GM19025 (cell line): Measurements from ENCODE around the gene HIPK1.

Experiments used
- ATAC-seq: cut with Tn5 transposase; IDR thresholded peaks from one replicate; pipeline ENCODE4 v1.9.1; 2021; ENCODE audit warnings: mild to moderate bottlenecking, low read depth, moderate library complexity; ENCODE audit not compliant: unreplicated experiment

HIPK1 gene

DNA sequence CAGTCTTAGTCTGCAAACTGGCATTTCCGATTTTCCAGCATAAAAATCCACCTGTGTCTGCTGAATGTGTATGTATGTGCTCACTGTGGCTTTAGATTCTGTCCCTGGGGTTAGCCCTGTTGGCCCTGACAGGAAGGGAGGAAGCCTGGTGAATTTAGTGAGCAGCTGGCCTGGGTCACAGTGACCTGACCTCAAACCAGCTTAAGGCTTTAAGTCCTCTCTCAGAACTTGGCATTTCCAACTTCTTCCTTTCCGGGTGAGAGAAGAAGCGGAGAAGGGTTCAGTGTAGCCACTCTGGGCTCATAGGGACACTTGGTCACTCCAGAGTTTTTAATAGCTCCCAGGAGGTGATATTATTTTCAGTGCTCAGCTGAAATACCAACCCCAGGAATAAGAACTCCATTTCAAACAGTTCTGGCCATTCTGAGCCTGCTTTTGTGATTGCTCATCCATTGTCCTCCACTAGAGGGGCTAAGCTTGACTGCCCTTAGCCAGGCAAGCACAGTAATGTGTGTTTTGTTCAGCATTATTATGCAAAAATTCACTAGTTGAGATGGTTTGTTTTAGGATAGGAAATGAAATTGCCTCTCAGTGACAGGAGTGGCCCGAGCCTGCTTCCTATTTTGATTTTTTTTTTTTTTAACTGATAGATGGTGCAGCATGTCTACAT lies 47.6 kb downstream of the HIPK1 start:
- ATAC-seq = no peak

DNA sequence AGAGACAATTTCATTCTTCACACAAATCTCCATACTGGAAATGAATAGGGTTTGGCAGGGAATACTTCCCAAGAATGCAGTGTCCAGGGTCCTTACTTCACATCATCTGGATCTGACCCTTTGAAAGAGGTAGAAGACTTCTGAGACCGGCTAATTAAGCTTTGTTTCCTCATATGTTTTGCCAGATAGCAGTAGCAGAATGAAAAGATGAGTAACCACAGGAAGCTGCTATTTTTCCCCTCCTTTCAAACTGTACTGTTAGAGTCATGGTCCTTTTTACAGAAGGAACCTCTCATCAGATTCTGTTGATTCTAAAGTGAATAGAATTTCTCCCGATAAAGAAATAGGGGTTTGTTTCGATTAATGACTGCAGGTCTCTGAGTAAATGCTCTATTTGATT lies 48.8 kb downstream of the HIPK1 start:
- no peak for ATAC-seq

DNA sequence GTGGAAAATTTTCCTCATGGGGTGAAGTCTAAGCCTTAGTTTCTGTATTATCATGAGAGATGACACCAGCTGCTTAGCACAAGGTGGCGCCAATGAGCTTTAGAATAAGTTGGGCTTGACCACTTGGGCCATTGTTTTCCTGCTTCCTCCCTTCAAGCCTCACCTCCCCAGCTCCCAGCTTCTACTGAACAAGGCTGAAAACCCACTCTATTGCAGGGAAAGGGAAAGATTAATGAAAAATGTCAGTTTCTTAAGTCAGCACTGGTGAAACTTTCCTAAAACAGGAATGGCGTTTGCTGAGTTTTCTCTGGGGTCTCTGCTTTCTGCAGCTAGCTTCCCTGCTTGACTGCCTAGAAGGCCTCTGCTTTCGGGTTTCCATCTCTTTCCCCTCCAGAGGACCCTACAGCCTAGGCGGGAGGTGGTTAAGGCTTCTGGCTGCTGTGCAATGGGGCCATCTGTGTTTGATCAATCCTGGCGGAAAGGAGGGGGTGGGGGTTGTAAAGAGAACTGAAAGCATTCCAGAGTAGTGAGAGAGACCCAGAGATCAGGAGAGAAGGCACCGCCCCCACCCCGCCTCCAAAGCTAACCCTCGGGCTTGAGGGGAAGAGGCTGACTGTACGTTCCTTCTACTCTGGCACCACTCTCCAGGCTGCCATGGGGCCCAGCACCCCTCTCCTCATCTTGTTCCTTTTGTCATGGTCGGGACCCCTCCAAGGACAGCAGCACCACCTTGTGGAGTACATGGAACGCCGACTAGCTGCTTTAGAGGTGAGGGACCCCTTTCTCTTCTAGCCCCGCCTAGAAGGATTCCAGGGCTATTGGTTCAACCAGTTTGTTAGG lies 50.0 kb downstream of the HIPK1 start, which contains the start of gene OLFML3:
Gene OLFML3 (plus strand): TSS at position 612 of the 840 bp plus-strand sequence. CDS start 43 bp downstream, at position 655.
- no peak for ATAC-seq

DNA sequence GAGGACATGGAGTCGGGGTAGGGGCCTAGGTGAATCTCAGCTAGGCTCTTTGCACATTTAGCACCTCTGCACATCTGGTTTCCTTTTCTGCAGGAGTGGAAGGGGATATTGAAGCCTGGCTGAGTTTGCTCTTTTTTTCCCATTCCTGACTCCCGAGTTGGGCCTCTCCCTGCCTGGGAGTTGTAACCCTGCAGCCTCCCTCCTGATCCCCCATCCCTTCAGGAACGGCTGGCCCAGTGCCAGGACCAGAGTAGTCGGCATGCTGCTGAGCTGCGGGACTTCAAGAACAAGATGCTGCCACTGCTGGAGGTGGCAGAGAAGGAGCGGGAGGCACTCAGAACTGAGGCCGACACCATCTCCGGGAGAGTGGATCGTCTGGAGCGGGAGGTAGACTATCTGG lies 51.0 kb downstream of the HIPK1 start:
- no peak for ATAC-seq

DNA sequence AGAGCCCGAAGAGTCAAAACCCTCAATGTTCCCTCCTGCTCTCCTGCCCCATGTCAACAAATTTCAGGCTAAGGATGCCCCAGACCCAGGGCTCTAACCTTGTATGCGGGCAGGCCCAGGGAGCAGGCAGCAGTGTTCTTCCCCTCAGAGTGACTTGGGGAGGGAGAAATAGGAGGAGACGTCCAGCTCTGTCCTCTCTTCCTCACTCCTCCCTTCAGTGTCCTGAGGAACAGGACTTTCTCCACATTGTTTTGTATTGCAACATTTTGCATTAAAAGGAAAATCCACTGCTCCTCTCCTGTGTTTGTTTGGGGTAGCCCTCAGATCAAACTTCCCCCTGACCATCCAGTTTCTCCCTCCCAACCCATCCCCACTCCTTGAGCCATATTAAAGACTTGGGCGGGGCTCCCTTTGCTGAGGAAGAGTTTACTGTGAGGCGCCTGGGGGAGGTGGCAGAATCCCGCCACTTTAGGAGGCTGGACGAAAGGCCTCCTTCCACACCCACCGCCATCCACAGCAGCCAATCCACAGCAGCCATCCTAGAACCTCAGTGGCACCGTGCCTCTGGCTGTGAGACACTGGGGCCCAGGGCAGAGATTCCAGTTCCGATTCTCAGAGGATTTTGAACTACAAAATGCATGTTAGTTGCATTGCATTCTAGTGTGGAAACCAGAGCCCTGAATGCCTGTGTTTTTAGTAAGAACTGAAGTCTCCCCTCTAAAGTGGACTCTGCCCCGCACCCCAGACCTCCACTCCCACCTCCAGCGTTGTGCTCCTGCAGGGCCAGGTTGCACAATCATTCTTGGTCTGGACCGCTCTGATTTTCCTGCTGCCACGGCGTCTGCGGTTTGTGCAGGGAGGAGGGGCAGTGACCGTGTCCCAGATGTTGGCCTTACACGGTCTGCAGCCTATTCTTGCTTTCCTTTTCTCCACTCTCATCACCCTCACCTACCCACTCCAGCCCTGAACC lies 53.1 kb downstream of the HIPK1 start:
- ATAC-seq = no peak

DNA sequence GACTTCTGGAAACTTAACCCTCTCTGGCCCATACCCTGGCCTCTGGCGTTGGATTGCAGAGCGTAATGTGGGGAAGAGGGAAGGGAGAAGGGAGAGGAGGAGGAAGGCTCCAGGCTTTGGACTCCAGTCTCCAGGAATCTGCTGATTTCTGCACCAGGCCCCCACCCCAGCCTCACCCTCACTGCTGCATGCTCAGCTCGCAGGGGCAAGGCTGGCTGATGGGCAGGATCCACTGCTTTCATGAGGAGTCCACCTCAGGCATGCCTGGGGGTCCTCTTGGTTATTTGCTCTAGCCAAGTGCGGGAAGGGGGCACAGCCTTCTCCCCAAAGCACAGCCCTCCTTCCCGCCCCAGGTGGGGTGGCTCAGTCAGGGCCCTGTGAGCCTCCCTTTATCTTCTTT lies 53.8 kb downstream of the HIPK1 start:
- no peak for ATAC-seq

DNA sequence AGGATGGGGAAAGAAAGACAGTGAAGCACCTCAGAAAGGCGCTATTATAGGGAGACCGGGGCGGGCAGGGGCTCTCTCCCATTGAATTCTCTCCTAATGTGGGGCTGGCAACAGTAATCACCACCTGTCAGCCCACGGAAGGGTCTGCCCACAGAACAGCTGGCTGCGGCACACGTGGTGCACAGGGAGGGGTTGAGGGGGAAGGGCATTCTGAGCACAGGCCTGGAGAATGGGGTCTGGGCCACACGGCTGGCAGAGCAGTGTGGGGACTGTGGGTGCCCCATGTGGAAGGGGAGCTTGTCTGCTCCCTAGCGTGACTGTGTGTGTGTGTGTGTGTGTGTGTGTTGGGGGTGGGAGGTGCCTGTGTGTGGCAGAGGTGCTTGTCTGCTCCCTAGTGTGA lies 54.3 kb downstream of the HIPK1 start:
- no peak for ATAC-seq

DNA sequence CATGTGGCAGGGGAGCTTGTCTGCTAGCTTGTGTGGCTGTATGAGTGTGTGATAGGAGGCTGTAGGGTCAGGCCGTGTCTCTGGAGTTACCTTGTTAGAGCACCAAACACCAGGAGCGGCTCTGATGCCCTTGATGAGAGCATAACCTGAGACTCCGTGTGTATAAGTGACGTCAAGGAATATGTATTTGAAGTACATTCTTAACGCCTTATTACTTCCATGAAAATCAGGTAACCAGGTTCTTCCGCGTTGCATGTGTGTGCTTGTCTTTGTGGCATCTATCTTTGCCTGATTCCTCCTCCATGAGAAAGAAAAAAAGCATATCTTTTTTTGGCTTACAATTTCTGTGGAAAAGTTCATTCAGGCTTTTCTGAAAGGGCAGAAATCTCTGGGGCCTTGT lies 54.7 kb downstream of the HIPK1 start:
- ATAC-seq = no peak

DNA sequence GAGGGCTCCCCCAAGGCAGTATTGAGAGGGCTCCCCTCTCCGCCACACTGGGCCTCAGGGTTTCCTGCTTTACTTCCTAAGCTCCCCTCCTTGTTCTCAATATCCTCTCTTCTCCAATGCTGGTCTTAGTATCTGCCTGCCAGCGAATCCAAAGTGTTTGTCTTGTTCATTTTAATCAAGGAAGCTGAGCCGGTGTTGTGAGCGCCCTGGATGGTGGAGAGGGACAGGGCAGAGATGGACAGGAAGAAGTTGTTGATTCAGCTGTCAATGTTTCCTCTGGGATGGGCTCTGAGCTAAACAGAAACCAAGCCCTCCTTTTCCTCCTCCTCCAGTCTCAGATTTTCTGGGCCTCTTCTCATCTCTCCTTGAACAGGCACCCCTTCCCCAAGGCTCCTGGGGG lies 55.6 kb downstream of the HIPK1 start:
- ATAC-seq = no peak

DNA sequence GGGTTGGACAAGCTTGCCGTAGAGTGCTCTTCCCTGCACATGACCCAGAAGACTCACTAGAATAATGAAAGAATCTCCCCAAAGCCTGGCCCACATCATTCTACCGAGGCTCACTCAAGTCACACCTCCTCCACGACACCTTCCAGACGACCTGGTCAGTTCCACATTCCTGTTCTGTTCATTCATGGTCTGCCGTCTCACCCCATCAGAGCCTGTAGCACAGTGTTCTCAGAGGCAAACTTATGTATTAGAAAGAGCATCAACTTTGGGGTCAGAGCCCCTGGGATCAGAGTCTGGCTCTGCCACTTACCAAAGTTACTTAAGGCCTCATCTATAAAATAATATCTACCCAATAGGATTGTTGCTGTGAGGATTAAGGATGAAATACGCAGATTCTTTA lies 57.7 kb downstream of the HIPK1 start:
- ATAC-seq = no peak

DNA sequence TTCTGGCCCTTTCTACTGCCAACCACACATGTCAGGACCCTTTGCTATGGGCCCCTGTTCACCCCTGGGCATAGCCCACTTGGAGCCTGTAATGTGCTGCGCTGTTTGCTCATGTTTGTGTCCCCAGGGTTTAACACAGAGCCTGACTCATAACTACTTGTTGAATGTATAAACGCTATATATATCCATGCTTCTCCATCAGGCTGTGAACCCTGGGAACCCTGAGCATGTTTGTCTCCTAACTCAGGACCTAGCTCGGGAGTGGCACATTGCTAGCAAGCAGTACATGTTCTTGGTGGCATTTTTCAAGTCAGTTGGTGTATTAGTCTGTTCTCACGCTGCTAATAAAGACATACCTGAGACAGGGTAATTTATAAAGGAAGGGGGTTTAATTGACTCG lies 58.1 kb downstream of the HIPK1 start:
- ATAC-seq = no peak

DNA sequence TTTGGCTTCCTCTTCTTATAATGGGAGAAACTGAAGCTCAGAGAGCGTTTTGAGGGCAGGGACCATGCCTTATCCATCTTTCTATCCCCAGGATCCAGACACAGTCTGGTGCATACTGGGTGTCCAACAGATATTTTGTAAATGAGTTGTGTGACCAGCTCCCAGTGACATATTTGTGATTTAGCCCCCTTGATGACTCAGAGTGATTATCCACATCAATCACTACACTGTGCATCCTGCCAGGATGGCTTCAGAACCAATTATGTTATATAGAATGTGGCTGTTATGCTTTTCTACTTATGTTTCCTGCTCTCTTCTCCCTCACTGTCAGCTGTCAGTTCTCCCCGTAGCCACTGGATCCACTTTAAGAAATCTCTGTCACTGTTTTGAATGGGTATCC lies 61.4 kb downstream of the HIPK1 start:
- no peak for ATAC-seq

DNA sequence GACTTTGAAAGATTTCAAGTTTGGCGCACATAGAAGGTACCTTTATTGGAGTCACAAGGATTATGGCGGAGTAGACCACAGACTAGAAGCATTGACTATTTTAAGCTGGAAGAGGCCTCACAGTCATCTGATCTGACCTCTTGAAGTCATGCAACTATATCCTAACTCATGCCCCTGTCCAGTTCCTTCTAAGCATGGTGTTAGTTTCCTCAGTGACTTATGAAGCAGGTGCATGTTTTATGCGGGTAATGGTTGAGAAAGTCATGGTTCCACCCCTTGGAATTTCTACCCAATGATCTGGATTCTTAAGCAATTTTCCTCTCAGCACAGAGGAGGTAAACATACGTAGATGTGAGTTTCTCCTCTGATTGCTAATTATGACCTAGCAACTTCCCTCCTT lies 61.8 kb downstream of the HIPK1 start:
- ATAC-seq = no peak

DNA sequence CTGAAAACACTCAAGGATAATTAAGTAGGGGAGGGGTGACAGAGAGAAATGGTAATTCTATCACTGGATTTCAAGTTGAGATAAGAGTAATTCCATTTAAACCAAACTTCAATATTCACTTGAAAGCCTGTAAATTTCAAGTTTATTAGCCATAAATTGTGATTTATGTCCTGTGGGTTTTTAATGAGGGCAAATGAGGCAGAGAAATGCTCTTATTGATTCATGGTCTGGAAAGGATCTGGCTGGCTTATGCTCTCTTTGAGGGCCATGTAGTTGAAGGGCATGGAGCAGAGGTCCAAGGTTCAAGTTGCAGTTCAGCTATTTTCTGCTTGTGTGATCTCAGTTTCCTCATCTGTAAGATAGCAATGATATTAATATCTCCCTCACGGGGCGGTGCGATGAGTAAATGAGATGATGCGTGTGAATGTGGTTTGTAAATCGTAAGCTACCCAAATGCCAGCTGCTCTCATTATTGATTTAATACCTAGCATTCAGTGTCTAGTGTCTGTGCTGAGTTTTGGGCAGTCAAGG lies 62.4 kb downstream of the HIPK1 start:
- no peak for ATAC-seq

DNA sequence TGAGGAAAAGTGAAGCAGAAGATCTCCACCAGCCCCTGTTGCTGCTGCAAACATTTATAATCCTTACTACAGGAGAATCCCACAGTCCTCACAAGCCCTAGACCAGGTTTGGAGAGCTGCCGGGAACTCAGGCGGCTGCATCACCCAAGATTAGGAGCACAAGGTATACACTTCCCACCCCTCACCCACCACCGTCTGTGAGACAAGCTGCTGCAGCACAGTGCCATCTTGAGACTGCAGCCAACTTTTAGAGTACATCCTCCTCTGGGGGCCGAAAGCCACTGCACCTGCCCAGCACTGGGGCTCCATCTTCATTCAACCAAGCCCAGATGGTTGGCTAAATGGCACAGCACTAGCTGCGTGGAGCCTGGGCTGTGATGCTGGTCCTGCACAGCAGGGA lies 63.9 kb downstream of the HIPK1 start:
- ATAC-seq = no peak

DNA sequence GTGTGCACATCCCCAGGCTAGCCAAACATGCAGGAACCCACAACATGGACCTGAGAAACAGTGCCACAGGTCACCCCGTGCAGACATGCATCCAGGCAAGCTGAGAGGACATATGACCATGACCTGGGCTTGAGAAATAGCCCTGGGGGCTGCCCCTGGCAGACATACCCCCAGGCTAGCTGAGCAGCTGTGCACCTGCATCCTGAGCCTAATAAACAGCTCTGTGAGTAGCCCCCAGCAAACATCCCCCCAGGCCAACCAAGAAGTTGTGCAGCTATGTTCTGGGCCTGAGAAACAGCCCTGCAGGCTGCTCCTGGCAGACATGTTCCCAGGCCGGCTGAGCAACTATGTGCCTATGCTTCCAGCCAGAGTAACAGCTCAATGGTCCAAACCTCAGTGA lies 64.6 kb downstream of the HIPK1 start:
- no peak for ATAC-seq

DNA sequence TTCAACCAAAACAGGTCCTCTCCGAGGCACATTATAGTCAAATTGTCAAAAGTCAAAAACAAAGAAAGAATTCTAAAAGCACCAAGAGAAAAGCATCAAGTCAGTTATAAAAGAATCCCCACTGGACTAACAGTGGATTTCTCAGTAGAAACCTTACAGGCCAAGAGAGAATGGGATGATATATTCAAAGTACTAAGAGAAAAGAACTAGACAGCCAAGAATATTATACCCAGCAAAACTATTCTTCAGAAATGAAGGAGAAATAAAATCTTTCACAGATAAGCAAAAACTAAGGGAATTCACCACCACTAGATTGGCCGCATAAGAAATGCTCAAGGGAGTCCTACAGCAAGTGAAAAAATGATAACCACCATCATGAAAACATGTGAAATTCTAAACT lies 66.3 kb downstream of the HIPK1 start:
- no peak for ATAC-seq

DNA sequence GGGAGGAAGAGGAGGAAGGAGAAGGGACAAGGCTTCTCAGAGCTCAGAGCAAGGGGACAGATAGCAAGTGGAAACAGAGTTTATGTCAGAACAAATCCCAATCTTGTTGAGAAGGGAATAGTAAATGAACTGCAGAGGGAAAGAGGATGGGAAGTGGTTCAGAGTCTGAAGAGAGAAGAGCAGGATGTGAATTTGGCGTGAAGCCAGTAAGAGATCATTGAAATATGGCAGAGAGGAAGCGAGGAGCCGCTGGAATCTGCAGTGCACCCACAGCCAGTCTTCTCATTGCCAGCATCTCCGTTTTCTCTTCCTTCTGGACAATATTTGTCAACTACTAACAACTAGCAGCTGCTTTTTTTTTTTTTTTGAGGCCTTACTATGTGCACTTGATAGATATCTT lies 69.2 kb downstream of the HIPK1 start:
- ATAC-seq = no peak

DNA sequence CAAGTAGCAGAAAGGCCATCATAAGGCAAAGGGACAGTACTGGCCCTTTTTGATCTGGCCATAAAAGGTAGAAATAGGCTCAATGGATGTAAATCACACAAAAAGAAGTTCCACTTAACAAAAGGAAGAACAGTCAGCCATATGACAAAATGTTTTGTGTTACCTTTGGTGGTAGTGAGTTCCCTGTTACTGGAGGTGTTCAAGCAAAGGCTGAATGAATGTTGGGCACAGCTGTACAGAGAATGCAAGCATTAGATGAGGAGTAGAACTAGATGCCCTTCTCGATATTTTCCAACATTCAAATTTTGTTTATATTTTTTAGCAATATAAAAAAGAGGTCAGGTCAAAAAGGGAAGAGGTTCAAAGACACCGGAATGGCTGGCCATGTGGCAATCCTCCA lies 70.1 kb downstream of the HIPK1 start:
- no peak for ATAC-seq

DNA sequence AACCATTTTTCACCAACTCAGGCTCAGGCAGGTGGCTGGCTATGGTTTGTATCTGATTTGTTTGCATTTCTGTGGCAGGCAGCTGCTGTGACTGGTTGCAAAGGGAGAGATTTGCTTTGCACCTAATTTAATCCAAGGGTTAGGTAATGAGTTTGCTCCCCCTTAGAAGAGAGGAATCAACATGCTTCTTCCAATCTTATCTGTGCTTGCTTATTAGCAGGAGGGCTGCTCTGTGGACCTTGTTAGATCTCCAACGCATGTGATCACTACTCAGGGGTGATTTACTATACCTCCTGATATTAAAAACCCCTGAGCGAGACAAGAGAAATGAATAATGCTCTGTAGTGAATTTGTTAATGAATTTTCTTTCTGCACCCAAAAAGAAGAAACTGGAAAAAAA lies 70.7 kb downstream of the HIPK1 start:
- ATAC-seq = no peak

DNA sequence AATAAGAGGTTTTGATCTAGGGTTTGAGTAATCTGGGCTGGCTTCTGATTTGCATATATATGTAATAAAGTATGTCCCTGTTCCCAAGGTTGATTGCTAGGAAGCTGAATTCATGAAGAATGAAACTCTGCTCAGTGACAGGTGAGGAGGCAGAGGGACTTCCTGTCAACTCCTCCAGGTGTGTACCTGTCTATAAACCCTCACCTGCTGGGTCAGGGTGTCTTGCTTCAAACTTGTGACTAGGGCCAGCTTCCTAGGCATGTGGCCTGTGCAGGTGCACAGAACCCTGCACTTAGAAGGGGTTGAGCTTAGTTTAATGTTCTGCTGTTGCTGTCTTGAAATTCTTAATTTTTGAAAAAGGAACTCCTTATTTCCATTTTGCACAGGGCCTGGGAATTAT lies 71.3 kb downstream of the HIPK1 start:
- ATAC-seq = no peak
